HG02642 (cell line): ENCODE results near the gene NCL.
"Not testable (repeated sequence)": the region's sequence is repeated elsewhere in the genome, so short reads cannot be mapped to it uniquely, and the experiment has no call there.

Experiments
- ATAC-seq: cut with Tn5 transposase; IDR thresholded peaks from one replicate; pipeline ENCODE4 v1.9.1; 2021; ENCODE audit warnings: mild to moderate bottlenecking; ENCODE audit not compliant: unreplicated experiment, poor library complexity

The NCL gene

GRCh38 chr2:231433990-231434389, 30.3 kb downstream of the NCL start:
- no peak for ATAC-seq

DNA sequence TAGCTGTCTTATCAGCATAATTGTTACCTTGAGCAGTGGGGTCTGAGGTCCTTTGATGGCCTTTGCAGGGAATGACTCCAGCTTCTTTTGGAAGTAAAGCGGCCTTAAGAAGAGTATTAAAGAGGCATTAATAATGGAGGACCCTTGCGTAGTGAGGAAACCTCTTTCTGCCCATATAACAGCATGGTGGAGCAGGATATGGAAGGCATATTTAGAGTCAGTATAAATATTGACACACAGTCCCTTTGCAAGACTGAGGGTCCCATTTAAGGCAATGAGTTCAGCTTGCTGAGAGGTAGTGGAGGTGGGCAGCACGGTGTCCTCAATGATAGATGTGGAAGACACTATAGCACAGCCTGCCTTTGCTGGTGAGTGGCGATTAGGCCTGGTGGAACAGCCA, 32.7 kb downstream of the NCL start:
- ATAC-seq = no peak

GRCh38 chr2:231430437-231430836, 33.8 kb downstream of the NCL start:
- not testable (repeated sequence) for ATAC-seq

DNA sequence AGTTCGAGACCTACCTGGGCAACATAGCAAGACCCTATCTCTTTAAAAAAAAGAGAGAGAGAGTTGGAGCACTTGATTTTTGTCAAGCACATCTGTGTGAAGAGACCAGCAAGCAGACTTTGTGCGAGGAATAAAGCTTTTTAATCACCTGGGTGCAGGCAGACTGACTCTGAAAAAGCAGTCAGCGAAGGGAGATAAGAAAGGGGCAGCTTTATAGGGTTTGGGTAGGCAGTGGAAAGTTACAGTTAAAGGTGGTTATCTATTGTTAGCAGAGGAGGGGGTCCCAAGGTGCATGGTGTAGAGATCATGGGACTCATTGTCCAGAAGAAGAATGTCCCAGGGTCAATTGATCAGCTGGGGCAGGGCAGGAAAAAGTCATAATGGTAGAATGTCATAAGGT, 34.4 kb downstream of the NCL start:
- ATAC-seq = no peak

DNA sequence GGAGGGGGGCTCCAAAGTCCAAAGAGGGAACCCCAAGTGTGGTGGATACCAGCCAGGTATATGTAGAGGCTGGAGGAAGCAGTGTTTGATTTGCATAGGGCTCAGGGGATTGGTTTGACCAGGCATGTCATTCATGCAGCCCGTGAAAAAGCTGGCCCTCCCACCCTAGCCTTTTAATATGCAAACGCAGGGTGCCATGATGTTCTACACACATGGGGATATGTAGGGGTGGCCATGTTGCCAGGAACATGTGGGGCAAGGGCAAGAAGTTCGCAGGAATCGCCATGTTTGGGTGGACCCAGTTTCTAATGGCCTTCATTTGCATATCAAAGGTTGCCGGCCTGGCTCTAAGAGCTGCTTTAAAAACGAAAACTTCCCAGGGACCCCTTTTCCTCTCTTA, 35.1 kb downstream of the NCL start:
- ATAC-seq = no peak

GRCh38 chr2:231427116-231427515, 37.2 kb downstream of the NCL start:
- ATAC-seq = no peak

DNA sequence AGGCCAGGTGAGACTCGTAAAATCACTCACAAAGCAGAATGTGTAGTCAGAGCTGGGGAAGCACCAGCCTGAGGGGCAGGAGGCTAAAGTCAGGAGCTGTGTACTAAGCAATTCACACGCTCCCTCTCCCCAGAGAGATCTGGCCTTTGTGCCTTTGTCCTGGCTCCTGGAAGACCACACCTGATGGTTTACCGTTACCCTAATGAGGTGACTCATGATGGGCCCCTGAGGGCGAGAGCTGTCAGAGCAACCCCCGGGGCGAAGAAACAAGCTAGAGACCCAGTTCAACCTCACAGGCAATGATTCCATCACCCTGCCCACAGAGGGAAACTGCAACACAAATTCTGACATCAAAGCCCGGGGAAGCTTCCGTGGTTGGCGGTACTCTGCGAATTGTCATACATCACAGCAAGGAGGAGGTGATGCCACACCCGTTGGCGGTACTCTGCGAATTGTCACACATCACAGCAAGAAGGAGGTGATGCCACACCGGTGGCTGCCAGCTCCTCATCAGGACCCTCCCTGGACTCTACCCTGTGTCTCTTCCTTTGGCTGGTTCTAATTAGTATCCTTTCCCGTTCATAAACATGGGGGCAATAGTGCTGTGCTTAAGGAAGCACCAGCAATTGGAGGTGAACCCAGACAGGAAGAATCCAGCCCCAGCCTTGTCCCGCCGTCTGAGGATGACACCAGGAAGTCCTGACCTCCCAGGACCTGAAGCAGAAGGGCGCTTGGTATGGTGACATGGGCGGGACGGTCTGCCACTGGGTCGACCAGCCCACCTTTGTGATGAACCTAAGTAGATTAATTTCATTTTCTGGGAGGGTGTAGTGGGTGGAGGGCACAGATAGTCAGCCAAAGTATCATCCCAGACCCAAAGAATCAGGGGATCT, 38.2 kb downstream of the NCL start:
- ATAC-seq = no peak

- no peak for ATAC-seq
Observed at GRCh38 chr2:231425291-231425810, 38.9 kb downstream of the NCL start.

GRCh38 chr2:231423176-231423575, 41.1 kb downstream of the NCL start:
- no peak for ATAC-seq

DNA sequence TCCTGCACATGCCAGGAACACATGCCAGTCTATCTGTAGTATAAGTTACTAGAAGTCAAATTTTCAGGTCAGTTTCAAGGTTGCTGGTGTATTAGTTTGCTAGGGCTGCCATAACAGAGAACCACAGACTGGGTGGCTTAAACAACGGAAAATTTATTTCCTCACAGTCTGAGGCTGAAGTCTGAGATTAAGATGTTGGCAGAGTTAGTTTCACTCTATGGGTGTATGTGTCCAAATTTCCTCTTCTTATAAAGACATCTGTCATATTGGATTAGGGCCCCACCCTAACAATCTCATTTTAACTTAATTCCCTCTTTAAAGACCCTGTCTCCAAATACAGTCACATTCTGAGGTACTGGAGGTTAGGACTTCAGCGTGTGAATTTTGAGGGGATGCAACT, 42.2 kb downstream of the NCL start:
- no peak for ATAC-seq

GRCh38 chr2:231421051-231421580, 43.2 kb downstream of the NCL start:
- ATAC-seq = no peak

- ATAC-seq = no peak
Observed at GRCh38 chr2:231418820-231419640, 45.3 kb downstream of the NCL start.

GRCh38 chr2:231415029-231415428, 49.3 kb downstream of the NCL start:
- ATAC-seq = no peak

DNA sequence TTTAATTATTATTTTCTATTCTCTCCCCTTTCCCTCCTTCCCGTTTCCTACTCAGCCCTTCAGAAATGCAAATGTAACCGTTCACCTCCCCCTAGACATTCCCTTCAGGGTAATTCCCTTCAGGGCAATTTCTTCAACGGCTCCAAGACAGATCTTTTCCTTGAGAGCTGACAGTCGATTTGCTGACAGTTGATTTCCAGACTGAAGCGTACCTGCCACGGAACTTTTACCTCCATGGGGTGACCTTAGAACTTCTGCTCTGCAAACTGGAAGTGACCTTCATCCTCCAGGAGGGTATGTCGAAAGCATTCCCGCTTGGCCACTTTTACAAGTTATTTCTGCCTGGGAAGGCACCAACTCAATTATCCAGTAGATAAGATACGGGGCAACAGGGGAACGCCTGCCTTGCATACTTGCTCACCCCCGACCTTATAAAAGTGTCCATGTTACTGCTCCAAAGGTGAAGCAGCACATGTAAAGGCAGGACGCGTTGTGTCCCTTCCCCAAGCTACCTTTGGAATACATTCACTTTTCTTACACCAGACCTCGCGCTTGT, 50.3 kb downstream of the NCL start:
- ATAC-seq = no peak

- no peak for ATAC-seq
Observed at GRCh38 chr2:231413456-231413855, 50.8 kb downstream of the NCL start.

GRCh38 chr2:231412618-231412963, 51.7 kb downstream of the NCL start:
- peak; percentile 2 for ATAC-seq

DNA sequence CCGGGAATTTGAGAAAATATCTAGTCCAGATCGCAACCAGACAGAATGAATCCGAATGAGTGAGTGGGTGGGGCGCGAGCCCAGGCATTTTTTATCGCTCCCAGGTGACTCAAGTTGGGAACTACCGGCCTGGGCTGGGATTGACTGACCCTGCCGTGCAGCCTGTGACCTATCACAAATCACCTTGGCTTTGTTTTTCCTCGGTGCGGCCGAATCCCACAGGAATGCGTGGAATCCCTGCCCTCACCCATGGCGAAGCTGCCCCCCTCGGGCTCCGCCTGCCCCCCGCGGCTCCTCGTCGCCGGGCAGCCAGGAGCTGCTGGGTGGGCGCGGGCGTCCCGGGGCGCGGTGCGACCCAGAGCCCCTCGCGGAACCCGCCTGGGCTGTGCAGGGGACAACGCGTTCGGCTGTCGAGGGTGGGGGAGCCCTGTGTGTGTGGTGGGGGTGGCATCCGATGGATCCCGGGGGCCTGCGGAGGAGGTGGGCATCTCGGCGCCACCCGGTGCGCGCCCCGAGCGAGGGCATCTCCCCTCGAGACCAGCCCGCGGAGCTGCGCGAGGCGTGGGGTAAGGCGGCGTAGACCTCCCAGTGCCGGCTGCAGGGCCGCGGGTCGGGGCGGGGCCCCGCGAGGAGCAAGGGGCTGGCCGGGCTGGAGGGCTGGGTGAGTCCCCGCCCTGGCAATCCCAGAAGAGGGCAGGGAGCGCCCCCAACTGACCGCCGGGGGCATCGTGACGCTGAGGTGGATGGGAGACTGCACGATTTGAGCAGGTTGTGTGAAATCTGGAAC, 52.3 kb downstream of the NCL start:
- peak; percentile 98 for ATAC-seq

DNA sequence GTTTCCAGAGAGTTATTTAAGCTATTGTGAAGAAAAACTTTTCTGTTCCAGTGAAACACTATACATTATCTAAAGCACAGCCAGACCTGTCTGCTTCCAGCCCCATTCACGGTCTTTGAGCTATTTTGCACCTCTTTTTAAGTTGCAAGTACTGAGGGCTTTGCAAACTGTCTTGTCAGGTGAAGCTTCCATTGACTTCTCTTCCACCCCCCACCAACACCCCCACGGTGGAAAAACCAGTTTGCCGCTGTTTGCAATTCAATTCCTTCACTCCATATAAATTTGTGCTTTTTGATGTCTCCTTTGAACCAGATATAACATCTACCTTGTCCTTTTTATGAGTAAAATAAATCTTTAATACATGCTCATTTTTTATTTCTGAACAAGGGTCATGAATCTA, 53.0 kb downstream of the NCL start:
- no peak for ATAC-seq

DNA sequence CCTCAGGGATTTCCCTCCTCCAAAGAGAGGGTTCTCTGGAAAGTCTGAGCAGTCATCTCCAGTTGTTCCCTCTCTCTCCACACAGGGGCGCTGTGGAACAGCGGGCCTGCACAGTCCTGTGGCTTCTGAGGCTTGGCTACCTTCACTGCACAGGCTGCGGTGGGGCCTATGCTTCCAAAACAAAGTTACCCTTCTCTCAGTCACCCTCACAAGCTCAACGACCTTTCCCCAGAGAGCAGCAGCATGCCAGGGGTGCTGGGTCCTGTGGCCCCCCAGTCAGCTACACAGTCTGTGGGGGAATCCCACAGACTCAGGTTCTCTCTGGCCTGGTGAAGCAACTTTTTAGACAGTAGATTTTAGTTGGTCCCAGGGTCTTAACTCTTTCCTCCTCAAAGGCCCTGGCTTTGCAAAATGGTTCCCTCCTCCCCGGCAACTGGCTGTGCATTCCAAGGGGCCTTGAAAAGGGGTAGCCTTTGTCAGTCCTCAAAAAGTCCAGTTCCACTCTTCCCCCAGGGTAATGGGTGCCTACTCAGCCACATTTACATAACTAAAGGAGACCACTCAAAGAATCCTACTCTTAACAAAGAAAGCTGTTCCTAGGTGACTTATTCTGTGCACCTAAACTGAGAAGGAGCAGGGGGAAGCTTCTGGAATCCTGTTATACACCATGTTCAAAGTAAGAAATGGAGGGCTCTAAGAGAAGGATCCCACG, 53.8 kb downstream of the NCL start:
- ATAC-seq = no peak
